Naive thymus-derived CD4-positive, alpha-beta T cell (primary cell): ENCODE measurements around the gene SMIM23. TPM values are rescaled to one million over a fixed set of nuclear protein-coding genes. Genes with fewer than 3 reads are reported as not detected.

Source experiments
- ATAC-seq: fragments of 150-1000 bp; cut with Tn5 transposase; 2 replicates; pipeline ENCODE4 v1.10.0; 2021; ENCODE audit warnings: mild to moderate bottlenecking, moderate library complexity
- CTCF ChIA-PET: fragments of 350-600 bp; sonication (Branson Sonifier 250); formaldehyde crosslinking; loops from one replicate; lab custom pipeline; 2021; ENCODE audit warnings: antibody characterized with exemption; lab: Charles Lee
- POLR2A ChIA-PET: fragments of 350-600 bp; sonication (Branson Sonifier 250); formaldehyde crosslinking; loops from one replicate; lab custom pipeline; 2021; ENCODE audit warnings: antibody characterized with exemption, inconsistent platforms; lab: Charles Lee
- DNase-seq, 9 donors: peaks; one replicate each; pipeline versions ENCODE4 v3.0.0 to v3.0.0-alpha.2; 2020 to 2022; ENCODE audit warnings: mixed read lengths in 1 of 9
- H3K27ac ChIP-seq: one replicate; pipeline ENCODE4 v1.7.0; 2013; ENCODE audit warnings: mild to moderate bottlenecking, low read depth, low read length, moderate library complexity
- H3K27me3 ChIP-seq, 2 donors: one replicate each; pipeline ENCODE4 v1.7.0; 2013; ENCODE audit warnings: low read length in 2 of 2, mild to moderate bottlenecking in 2 of 2, moderate library complexity in 2 of 2; ENCODE audit not compliant: control insufficient read depth in 2 of 2, insufficient read depth in 2 of 2
- H3K36me3 ChIP-seq, 3 experiments: 1 replicate in 2 of 3; 2 replicates in 1 of 3; pipeline ENCODE4 v1.7.0; 2013; ENCODE audit warnings: low read length in 3 of 3, mild to moderate bottlenecking in 3 of 3, moderate library complexity in 1 of 3; ENCODE audit not compliant: insufficient read depth in 3 of 3, control insufficient read depth in 2 of 3
- H3K4me1 ChIP-seq, 2 donors: one replicate each; pipeline ENCODE4 v1.7.0; 2013; ENCODE audit warnings: low read length in 2 of 2, mild to moderate bottlenecking in 2 of 2, moderate library complexity in 1 of 2; ENCODE audit not compliant: control insufficient read depth in 2 of 2, insufficient read depth in 2 of 2
- H3K4me3 ChIP-seq: 2 replicates; pipeline ENCODE4 v1.7.0; 2013; ENCODE audit warnings: mild to moderate bottlenecking, low read length
- H3K9me3 ChIP-seq, 3 experiments: 1 replicate in 2 of 3; 2 replicates in 1 of 3; pipeline ENCODE4 v1.7.0; 2013; ENCODE audit warnings: low read length in 3 of 3; ENCODE audit not compliant: control insufficient read depth in 2 of 3
- H3K27ac Mint-ChIP-seq, 9 donors: one replicate each; pipeline ENCODE4 v1.8.0; 2020 to 2022; ENCODE audit warnings: mixed read lengths in 9 of 9, mild to moderate bottlenecking in 8 of 9, moderate library complexity in 5 of 9, inconsistent platforms in 2 of 9
- H3K27me3 Mint-ChIP-seq, 5 donors: one replicate each; pipeline ENCODE4 v1.8.0; 2021 to 2022; ENCODE audit warnings: mixed read lengths in 5 of 5, mild to moderate bottlenecking in 1 of 5
- H3K36me3 Mint-ChIP-seq, 5 donors: one replicate each; pipeline ENCODE4 v1.8.0; 2020 to 2022; ENCODE audit warnings: mixed read lengths in 5 of 5, mild to moderate bottlenecking in 3 of 5, inconsistent platforms in 1 of 5
- H3K4me1 Mint-ChIP-seq, 7 donors: one replicate each; pipeline ENCODE4 v1.8.0; 2020 to 2022; ENCODE audit warnings: mixed read lengths in 7 of 7, mild to moderate bottlenecking in 3 of 7, inconsistent platforms in 1 of 7
- H3K4me3 Mint-ChIP-seq, 10 donors: one replicate each; pipeline ENCODE4 v1.8.0; 2020 to 2022; ENCODE audit warnings: mild to moderate bottlenecking in 10 of 10, mixed read lengths in 10 of 10, moderate library complexity in 6 of 10, inconsistent platforms in 2 of 10
- H3K9me3 Mint-ChIP-seq, 11 donors: one replicate each; pipeline ENCODE4 v1.8.0; 2020 to 2022; ENCODE audit warnings: mixed read lengths in 11 of 11, mild to moderate bottlenecking in 4 of 11, inconsistent platforms in 1 of 11, moderate library complexity in 1 of 11
- intact Hi-C, 2 donors: fragments of 100-400 bp; cut with micrococcal nuclease; formaldehyde crosslinking; loops; one replicate each; pipeline ENCODE4 v1.15.1; 2023
- polyA plus RNA-seq, 2 donors: library from polyadenylated mRNA; unstranded; fragments of 300-500 nt; fragmentation: Illumina TruSeq; gene quantifications; one replicate each; pipeline ENCODE4 v1.2.3, GENCODE V29; 2021
- total RNA-seq, 6 experiments: library from RNA in 5 of 6; stranded (reverse) in 5 of 6; gene quantifications; 1 replicate in 5 of 6; 2 replicates in 1 of 6; pipeline ENCODE4 v1.2.3 and lab custom pipeline; 2021 to 2026

SMIM23 gene
- total and polyA plus RNA-seq, 7 experiments from 2014 or later, result not detected

GRCh38 chr5:171744882-171745281 lies 40.7 kb upstream of the SMIM23 start:
- no peaks in the 10 kb centered on the region for H3K27me3 ChIP-seq
- Mint-ChIP-seq H3K9me3 (peaks cover 0 to 5% (median 0%) of the 10 kb centered on the region in 11 donors), H3K36me3 (peaks cover 0 to 1% (median 0%) of the 10 kb centered on the region in 5 donors), H3K4me3 (no peak overlapping the region), H3K27ac (no peak overlapping the region), H3K4me1 (no peaks in the 10 kb centered on the region), H3K27me3 (peaks cover 0 to 9% (median 0%) of the 10 kb centered on the region in 5 donors)
- CTCF ChIA-PET, result no interaction called here
- H3K27ac ChIP-seq, result no peak overlapping the region
- POLR2A ChIA-PET, result no interaction called here
- no peak for DNase-seq
- H3K36me3 ChIP-seq, result no peaks in the 10 kb centered on the region
- intact Hi-C loops, result no loop called here
- H3K9me3 ChIP-seq, result no peaks in the 10 kb centered on the region
- no peak for ATAC-seq
- H3K4me3 ChIP-seq, result no peak overlapping the region
- H3K4me1 ChIP-seq, result no peaks in the 10 kb centered on the region

- no peak overlapping the region for H3K27ac Mint-ChIP-seq
- CTCF ChIA-PET, result no interaction called here
These were observed 40.0 kb upstream of the SMIM23 start for GRCh38 chr5:171745602-171746001.

GRCh38 chr5:171747061-171747859 lies 38.4 kb upstream of the SMIM23 start:
- no peak for ATAC-seq
- H3K36me3 Mint-ChIP-seq, result no peaks in the 10 kb centered on the region
- DNase-seq, result no peak
- Histone ChIP-seq H3K4me1 (no peaks in the 10 kb centered on the region), H3K9me3 (no peaks in the 10 kb centered on the region), H3K27me3 (no peaks in the 10 kb centered on the region), H3K36me3 (no peaks in the 10 kb centered on the region), H3K27ac (no peak overlapping the region), H3K4me3 (no peak overlapping the region)
- H3K9me3 Mint-ChIP-seq, result peaks cover 0 to 5% (median 0%) of the 10 kb centered on the region in 11 donors
- POLR2A ChIA-PET, result no interaction called here
- H3K27ac Mint-ChIP-seq, result no peak overlapping the region
- no peak overlapping the region for H3K4me3 Mint-ChIP-seq
- H3K4me1 Mint-ChIP-seq, result no peaks in the 10 kb centered on the region
- peaks cover 0 to 9% (median 0%) of the 10 kb centered on the region in 5 donors for H3K27me3 Mint-ChIP-seq
- CTCF ChIA-PET, result no interaction called here
- intact Hi-C loops, result no loop called here

More at GRCh38 chr5:171745602-171746001, 40.0 kb upstream of the SMIM23 start:
- Histone ChIP-seq H3K4me3 (no peak overlapping the region), H3K27ac (no peak overlapping the region), H3K4me1 (no peaks in the 10 kb centered on the region), H3K27me3 (no peaks in the 10 kb centered on the region), H3K9me3 (no peaks in the 10 kb centered on the region), H3K36me3 (no peaks in the 10 kb centered on the region)
- Mint-ChIP-seq H3K9me3 (peaks cover 0 to 5% (median 0%) of the 10 kb centered on the region in 11 donors), H3K4me1 (no peaks in the 10 kb centered on the region), H3K4me3 (no peak overlapping the region), H3K36me3 (peaks cover 0 to 1% (median 0%) of the 10 kb centered on the region in 5 donors), H3K27me3 (peaks cover 0 to 9% (median 0%) of the 10 kb centered on the region in 5 donors)
- POLR2A ChIA-PET, result no interaction called here
- DNase-seq (no peak), ATAC-seq (no peak)
- intact Hi-C loops, result no loop called here

- ATAC-seq, result no peak
- Mint-ChIP-seq H3K4me1 (no peaks in the 10 kb centered on the region), H3K36me3 (no peaks in the 10 kb centered on the region), H3K27me3 (peaks cover 0 to 9% (median 0%) of the 10 kb centered on the region in 5 donors), H3K4me3 (no peak overlapping the region), H3K27ac (no peak overlapping the region), H3K9me3 (peaks cover 0 to 3% (median 0%) of the 10 kb centered on the region in 11 donors)
- no peak overlapping the region for H3K27ac ChIP-seq
- intact Hi-C loops, result no loop called here
- no peaks in the 10 kb centered on the region for H3K9me3 ChIP-seq
- H3K27me3 ChIP-seq, result no peaks in the 10 kb centered on the region
- no peak for DNase-seq
- ChIA-PET POLR2A (no interaction called here), CTCF (no interaction called here)
- H3K4me3 ChIP-seq, result no peak overlapping the region
- no peaks in the 10 kb centered on the region for H3K36me3 ChIP-seq
- no peaks in the 10 kb centered on the region for H3K4me1 ChIP-seq
These were observed 36.9 kb upstream of the SMIM23 start for GRCh38 chr5:171748720-171749119.

GRCh38 chr5:171749365-171749764 lies 36.3 kb upstream of the SMIM23 start:
- peaks cover 0 to 3% (median 0%) of the 10 kb centered on the region in 11 donors for H3K9me3 Mint-ChIP-seq
- ChIA-PET POLR2A (no interaction called here), CTCF (no interaction called here)
- intact Hi-C loops, result no loop called here
- H3K36me3 ChIP-seq, result no peaks in the 10 kb centered on the region
- H3K4me3 Mint-ChIP-seq, result no peak overlapping the region
- no peak overlapping the region for H3K4me3 ChIP-seq
- DNase-seq, result no peak
- no peaks in the 10 kb centered on the region for H3K4me1 Mint-ChIP-seq
- no peaks in the 10 kb centered on the region for H3K36me3 Mint-ChIP-seq
- H3K9me3 ChIP-seq, result no peaks in the 10 kb centered on the region
- H3K27me3 ChIP-seq, result no peaks in the 10 kb centered on the region
- H3K4me1 ChIP-seq, result no peaks in the 10 kb centered on the region
- ATAC-seq, result no peak
- H3K27ac ChIP-seq, result no peak overlapping the region
- H3K27me3 Mint-ChIP-seq, result peaks cover 0 to 9% (median 0%) of the 10 kb centered on the region in 5 donors
- H3K27ac Mint-ChIP-seq, result no peak overlapping the region

- H3K27ac Mint-ChIP-seq, result no peak overlapping the region
- Histone ChIP-seq H3K36me3 (no peaks in the 10 kb centered on the region), H3K27me3 (no peaks in the 10 kb centered on the region), H3K4me1 (no peaks in the 10 kb centered on the region), H3K27ac (no peak overlapping the region), H3K9me3 (no peaks in the 10 kb centered on the region), H3K4me3 (no peak overlapping the region)
- no peak for ATAC-seq
- H3K4me1 Mint-ChIP-seq, result no peaks in the 10 kb centered on the region
- intact Hi-C loops, result no loop called here
- no peak for DNase-seq
- peaks cover 0 to 9% (median 2%) of the 10 kb centered on the region in 5 donors for H3K27me3 Mint-ChIP-seq
- no peaks in the 10 kb centered on the region for H3K36me3 Mint-ChIP-seq
- POLR2A ChIA-PET, result no interaction called here
- no peak overlapping the region for H3K4me3 Mint-ChIP-seq
- CTCF ChIA-PET, result no interaction called here
- H3K9me3 Mint-ChIP-seq, result no peaks in the 10 kb centered on the region
These were observed 35.3 kb upstream of the SMIM23 start for GRCh38 chr5:171750311-171750788.
